Measurements from ENCODE around the gene CYP2B6.
"Not testable (repeated sequence)": the region's sequence is repeated elsewhere in the genome, so short reads cannot be mapped to it uniquely, and the experiment has no call there.

CYP2B6 gene

GRCh38 chr19:40959338-40959737, 31.7 kb upstream of the CYP2B6 start:
- ChIA-PET POLR2A (no interaction called here), CTCF (no interaction called here)
- Histone ChIP-seq H3K4me1 (ENCODE audit: control extremely low read depth in 1 of 4, control insufficient read depth in 4 of 4, insufficient read depth in 4 of 4, low read length in 3 of 4) (no peaks in the 10 kb centered on the region), H3K4me3 (ENCODE audit: control insufficient read depth in 1 of 7, extremely low read depth in 1 of 7, insufficient read depth in 4 of 7, low read depth in 2 of 7, low read length in 6 of 7) (no peak overlapping the region), H3K27ac (ENCODE audit: insufficient read depth in 1 of 2, low read depth in 1 of 2, low read length in 2 of 2, poor library complexity in 1 of 2, severe bottlenecking in 2 of 2) (no peak overlapping the region), H3K27me3 (replicated peaks in 2 of 5; ENCODE audit: control insufficient read depth in 4 of 5, insufficient read depth in 5 of 5, low read length in 4 of 5) (peaks cover 3 to 40% (median 16%) of the 10 kb centered on the region in 5 experiments), H3K9me3 (ENCODE audit: control extremely low read depth in 1 of 5, control insufficient read depth in 4 of 5, insufficient read depth in 2 of 5, low read depth in 1 of 5, low read length in 4 of 5) (peaks cover 0 to 18% (median 14%) of the 10 kb centered on the region in 5 experiments), H3K36me3 (ENCODE audit: control insufficient read depth in 4 of 4, insufficient read depth in 4 of 4, low read length in 3 of 4) (no peaks in the 10 kb centered on the region)
- WGBS (ENCODE audit: insufficient coverage), result 90% methylated on average over 1 of the region's 1 CpG
- DNase-seq, result no peak

DNA sequence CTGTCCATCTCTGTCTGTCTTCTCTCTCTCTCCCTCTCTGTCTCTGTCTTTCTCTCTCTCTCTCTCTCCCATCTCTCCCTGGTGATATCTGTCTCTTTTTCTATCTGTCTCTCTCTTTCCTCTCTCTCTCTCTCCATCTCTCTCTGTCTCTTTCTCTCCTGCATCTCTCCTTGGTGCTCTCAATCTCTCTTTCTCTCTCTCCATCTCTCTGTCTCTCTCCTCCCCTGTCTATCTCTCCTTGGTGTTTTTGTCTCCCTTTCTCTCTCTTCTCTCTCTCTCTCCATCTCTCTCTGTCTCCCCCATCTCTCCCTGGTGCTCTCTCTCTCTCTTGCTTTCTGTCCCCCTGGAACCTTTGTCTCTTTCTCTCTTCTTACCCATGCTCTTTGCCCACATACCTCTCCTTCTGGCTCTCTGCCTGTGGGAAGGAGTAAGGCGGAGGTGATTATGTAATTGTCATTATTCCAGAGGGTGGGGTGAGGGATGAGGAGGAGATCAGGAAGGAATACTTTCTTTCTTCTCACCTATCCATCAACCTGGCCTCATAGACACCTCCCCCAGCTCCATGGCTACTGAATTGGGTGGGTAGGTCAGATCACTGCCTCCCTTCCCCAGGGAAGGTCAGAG, 30.9 kb upstream of the CYP2B6 start:
- CTCF ChIA-PET, result no interaction called here
- POLR2A ChIA-PET, result no interaction called here
- Histone ChIP-seq H3K36me3 (ENCODE audit: control insufficient read depth in 4 of 4, insufficient read depth in 4 of 4, low read length in 3 of 4) (no peaks in the 10 kb centered on the region), H3K9me3 (ENCODE audit: control extremely low read depth in 1 of 5, control insufficient read depth in 4 of 5, insufficient read depth in 2 of 5, low read depth in 1 of 5, low read length in 4 of 5) (peaks cover 0 to 10% (median 6%) of the 10 kb centered on the region in 5 experiments), H3K4me1 (ENCODE audit: control extremely low read depth in 1 of 4, control insufficient read depth in 4 of 4, insufficient read depth in 4 of 4, low read length in 3 of 4) (no peaks in the 10 kb centered on the region), H3K27me3 (replicated peaks in 2 of 5; ENCODE audit: control insufficient read depth in 4 of 5, insufficient read depth in 5 of 5, low read length in 4 of 5) (peaks cover 3 to 40% (median 16%) of the 10 kb centered on the region in 5 experiments), H3K4me3 (ENCODE audit: control insufficient read depth in 1 of 7, extremely low read depth in 1 of 7, insufficient read depth in 4 of 7, low read depth in 2 of 7, low read length in 6 of 7) (no peak overlapping the region), H3K27ac (ENCODE audit: insufficient read depth in 1 of 2, low read depth in 1 of 2, low read length in 2 of 2, poor library complexity in 1 of 2, severe bottlenecking in 2 of 2) (no peak overlapping the region)
- no peak for DNase-seq
- no CpG with 5 or more reads among the region's 1 CpG for WGBS (ENCODE audit: insufficient coverage)

DNA sequence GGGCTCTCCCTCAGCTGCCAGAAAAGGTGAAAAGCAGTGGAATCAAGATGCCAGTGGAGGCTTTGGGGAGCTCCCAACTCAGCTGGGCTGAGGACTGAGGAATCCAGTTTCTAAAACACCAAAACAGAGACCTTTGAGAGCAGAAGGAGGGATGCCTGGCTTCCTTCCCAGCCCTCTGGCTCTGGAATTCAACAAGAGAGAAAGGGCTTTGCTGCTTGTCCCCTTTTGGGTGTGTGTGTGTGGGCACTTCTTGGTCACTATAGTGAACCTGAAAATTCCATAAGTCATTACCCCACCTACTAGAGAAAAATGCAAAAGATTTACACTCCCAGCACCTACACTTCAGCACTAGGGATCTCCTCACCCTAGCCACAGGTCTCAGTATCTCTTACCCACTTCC, 30.3 kb upstream of the CYP2B6 start:
- Histone ChIP-seq H3K4me3 (ENCODE audit: control insufficient read depth in 1 of 7, extremely low read depth in 1 of 7, insufficient read depth in 4 of 7, low read depth in 2 of 7, low read length in 6 of 7) (no peak overlapping the region), H3K4me1 (ENCODE audit: control extremely low read depth in 1 of 4, control insufficient read depth in 4 of 4, insufficient read depth in 4 of 4, low read length in 3 of 4) (no peaks in the 10 kb centered on the region), H3K36me3 (ENCODE audit: control insufficient read depth in 4 of 4, insufficient read depth in 4 of 4, low read length in 3 of 4) (no peaks in the 10 kb centered on the region), H3K27ac (ENCODE audit: insufficient read depth in 1 of 2, low read depth in 1 of 2, low read length in 2 of 2, poor library complexity in 1 of 2, severe bottlenecking in 2 of 2) (no peak overlapping the region), H3K9me3 (ENCODE audit: control extremely low read depth in 1 of 5, control insufficient read depth in 4 of 5, insufficient read depth in 2 of 5, low read depth in 1 of 5, low read length in 4 of 5) (peaks cover 0 to 7% (median 2%) of the 10 kb centered on the region in 5 experiments), H3K27me3 (replicated peaks in 2 of 5; ENCODE audit: control insufficient read depth in 4 of 5, insufficient read depth in 5 of 5, low read length in 4 of 5) (peaks cover 3 to 37% (median 16%) of the 10 kb centered on the region in 5 experiments)
- POLR2A ChIA-PET, result no interaction called here
- DNase-seq, result no peak
- CTCF ChIA-PET, result no interaction called here

GRCh38 chr19:40962460-40962961, 28.6 kb upstream of the CYP2B6 start:
- no peaks in the 10 kb centered on the region for H3K4me1 ChIP-seq (ENCODE audit: control extremely low read depth in 1 of 4, control insufficient read depth in 4 of 4, insufficient read depth in 4 of 4, low read length in 3 of 4)
- 100% methylated on average over 2 of the region's 3 CpGs for WGBS (ENCODE audit: insufficient coverage)
- no peaks in the 10 kb centered on the region for H3K36me3 ChIP-seq (ENCODE audit: control insufficient read depth in 4 of 4, insufficient read depth in 4 of 4, low read length in 3 of 4)
- H3K27ac ChIP-seq (ENCODE audit: insufficient read depth in 1 of 2, low read depth in 1 of 2, low read length in 2 of 2, poor library complexity in 1 of 2, severe bottlenecking in 2 of 2), result no peak overlapping the region
- DNase-seq, result no peak
- H3K27me3 ChIP-seq (replicated peaks in 2 of 5; ENCODE audit: control insufficient read depth in 4 of 5, insufficient read depth in 5 of 5, low read length in 4 of 5), result peaks cover 3 to 37% (median 16%) of the 10 kb centered on the region in 5 experiments
- POLR2A ChIA-PET, result no interaction called here
- no peak overlapping the region for H3K4me3 ChIP-seq (ENCODE audit: control insufficient read depth in 1 of 7, extremely low read depth in 1 of 7, insufficient read depth in 4 of 7, low read depth in 2 of 7, low read length in 6 of 7)
- no peaks in the 10 kb centered on the region for H3K9me3 ChIP-seq (ENCODE audit: control extremely low read depth in 1 of 5, control insufficient read depth in 4 of 5, insufficient read depth in 2 of 5, low read depth in 1 of 5, low read length in 4 of 5)
- CTCF ChIA-PET, result interaction anchor here (1.3 kb wide), 1 partner anchor 12 kb away, joined by 5 read pairs; no protein-coding TSS in a partner anchor

DNA sequence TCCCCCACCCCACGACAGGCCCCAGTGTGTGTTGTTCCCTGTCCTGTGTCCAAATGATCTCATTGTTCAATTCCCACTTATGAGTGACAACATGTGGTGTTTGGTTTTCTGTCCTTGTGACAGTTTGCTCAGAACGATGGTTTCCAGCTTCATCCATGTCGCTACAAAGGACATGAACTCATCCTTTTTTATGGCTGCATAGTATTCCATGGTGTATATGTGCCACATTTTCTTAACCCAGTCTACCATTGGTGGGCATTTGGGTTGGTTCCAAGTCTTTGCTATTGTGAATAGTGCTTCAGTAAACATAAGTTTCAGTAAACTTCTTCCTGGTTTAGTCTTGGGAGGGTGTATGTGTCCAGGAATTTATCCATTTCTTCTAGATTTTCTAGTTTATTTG, 26.7 kb upstream of the CYP2B6 start:
- H3K4me3 ChIP-seq (ENCODE audit: control insufficient read depth in 1 of 7, extremely low read depth in 1 of 7, insufficient read depth in 4 of 7, low read depth in 2 of 7, low read length in 6 of 7); H3K4me1 ChIP-seq (ENCODE audit: control extremely low read depth in 1 of 4, control insufficient read depth in 4 of 4, insufficient read depth in 4 of 4, low read length in 3 of 4); H3K9me3 ChIP-seq (ENCODE audit: control extremely low read depth in 1 of 5, control insufficient read depth in 4 of 5, insufficient read depth in 2 of 5, low read depth in 1 of 5, low read length in 4 of 5); DNase-seq; CTCF ChIA-PET; H3K36me3 ChIP-seq (ENCODE audit: control insufficient read depth in 4 of 4, insufficient read depth in 4 of 4, low read length in 3 of 4); H3K27ac ChIP-seq (ENCODE audit: insufficient read depth in 1 of 2, low read depth in 1 of 2, low read length in 2 of 2, poor library complexity in 1 of 2, severe bottlenecking in 2 of 2); POLR2A ChIA-PET: not testable (repeated sequence)
- peaks cover 3 to 33% (median 10%) of the 10 kb centered on the region in 5 experiments for H3K27me3 ChIP-seq (replicated peaks in 2 of 5; ENCODE audit: control insufficient read depth in 4 of 5, insufficient read depth in 5 of 5, low read length in 4 of 5)
- no CpG with 5 or more reads among the region's 3 CpGs for WGBS (ENCODE audit: insufficient coverage)

DNA sequence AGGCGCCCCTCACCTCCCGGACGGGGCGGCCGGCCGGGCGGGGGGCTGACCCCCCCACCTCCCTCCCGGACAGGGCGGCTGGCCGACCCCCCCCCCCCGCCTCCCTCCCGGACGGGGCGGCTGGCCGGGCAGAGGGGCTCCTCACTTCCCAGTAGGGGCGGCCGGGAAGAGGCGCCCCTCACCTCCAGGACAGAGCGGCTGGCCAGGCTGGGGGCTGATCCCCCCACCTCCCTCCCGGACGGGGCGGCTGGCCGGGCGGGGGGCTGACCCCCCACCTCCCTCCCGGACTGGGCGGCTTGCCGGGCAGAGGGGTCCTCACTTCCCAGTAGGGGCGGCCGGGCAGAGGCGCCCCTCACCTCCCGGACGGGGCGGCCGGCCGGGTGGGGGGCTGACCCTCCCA, 25.7 kb upstream of the CYP2B6 start:
- 100% methylated on average over 2 of the region's 35 CpGs for WGBS (ENCODE audit: insufficient coverage)
- H3K27ac ChIP-seq (ENCODE audit: insufficient read depth in 1 of 2, low read depth in 1 of 2, low read length in 2 of 2, poor library complexity in 1 of 2, severe bottlenecking in 2 of 2); H3K9me3 ChIP-seq (ENCODE audit: control extremely low read depth in 1 of 5, control insufficient read depth in 4 of 5, insufficient read depth in 2 of 5, low read depth in 1 of 5, low read length in 4 of 5); CTCF ChIA-PET; POLR2A ChIA-PET; H3K36me3 ChIP-seq (ENCODE audit: control insufficient read depth in 4 of 4, insufficient read depth in 4 of 4, low read length in 3 of 4); H3K4me1 ChIP-seq (ENCODE audit: control extremely low read depth in 1 of 4, control insufficient read depth in 4 of 4, insufficient read depth in 4 of 4, low read length in 3 of 4); DNase-seq; H3K4me3 ChIP-seq (ENCODE audit: control insufficient read depth in 1 of 7, extremely low read depth in 1 of 7, insufficient read depth in 4 of 7, low read depth in 2 of 7, low read length in 6 of 7): not testable (repeated sequence)
- H3K27me3 ChIP-seq (replicated peaks in 2 of 5; ENCODE audit: control insufficient read depth in 4 of 5, insufficient read depth in 5 of 5, low read length in 4 of 5), result peaks cover 3 to 24% (median 8%) of the 10 kb centered on the region in 5 experiments

DNA sequence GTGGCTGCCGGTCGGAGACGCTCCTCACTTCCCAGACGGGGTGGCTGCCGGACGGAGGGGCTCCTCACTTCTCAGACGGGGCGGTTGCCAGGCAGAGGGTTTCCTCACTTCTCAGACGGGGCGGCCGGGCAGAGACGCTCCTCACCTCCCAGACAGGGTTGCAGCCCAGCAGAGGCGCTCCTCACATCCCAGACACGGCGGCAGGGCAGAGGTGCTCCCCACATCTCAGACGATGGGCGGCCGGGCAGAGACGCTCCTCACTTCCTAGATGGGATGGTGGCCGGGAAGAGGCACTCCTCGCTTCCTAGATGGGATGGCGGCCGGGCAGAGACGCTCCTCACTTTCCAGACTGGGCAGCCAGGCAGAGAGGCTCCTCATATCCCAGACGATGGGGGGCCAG, 24.5 kb upstream of the CYP2B6 start:
- H3K27me3 ChIP-seq (replicated peaks in 2 of 5; ENCODE audit: control insufficient read depth in 4 of 5, insufficient read depth in 5 of 5, low read length in 4 of 5), result peaks cover 0 to 17% (median 2%) of the 10 kb centered on the region in 5 experiments
- H3K4me1 ChIP-seq (ENCODE audit: control extremely low read depth in 1 of 4, control insufficient read depth in 4 of 4, insufficient read depth in 4 of 4, low read length in 3 of 4); POLR2A ChIA-PET; H3K9me3 ChIP-seq (ENCODE audit: control extremely low read depth in 1 of 5, control insufficient read depth in 4 of 5, insufficient read depth in 2 of 5, low read depth in 1 of 5, low read length in 4 of 5); H3K36me3 ChIP-seq (ENCODE audit: control insufficient read depth in 4 of 4, insufficient read depth in 4 of 4, low read length in 3 of 4); H3K4me3 ChIP-seq (ENCODE audit: control insufficient read depth in 1 of 7, extremely low read depth in 1 of 7, insufficient read depth in 4 of 7, low read depth in 2 of 7, low read length in 6 of 7); CTCF ChIA-PET; DNase-seq; H3K27ac ChIP-seq (ENCODE audit: insufficient read depth in 1 of 2, low read depth in 1 of 2, low read length in 2 of 2, poor library complexity in 1 of 2, severe bottlenecking in 2 of 2): not testable (repeated sequence)
- 97% methylated on average over 9 of the region's 25 CpGs for WGBS (ENCODE audit: insufficient coverage)

All from common myeloid progenitor, CD34-positive (primary cell).